IMR-90 (cell line): ENCODE data around the gene KCNN3. TPM values are rescaled to one million over a fixed set of nuclear protein-coding genes. Genes with fewer than 3 reads are reported as not detected.

Experiments
- ATAC-seq: fragments of 200-7000 bp; cut with Tn5 transposase; 2 replicates; pipeline ENCODE4 v1.9.1; 2020; ENCODE audit warnings: low read depth, mild to moderate bottlenecking, moderate library complexity
- BruUV-seq: library from RNA; stranded (reverse); fragments of 400-500 nt; replicated peaks from 2 replicates; lab custom pipeline; 2021; lab: Mats Ljungman, UMichigan
- CTCF ChIA-PET: fragments of 300-600 bp; formaldehyde crosslinking; extraction: SDS; loops from one replicate; lab custom pipeline; 2021; ENCODE audit warnings: antibody characterized with exemption; lab: Yijun Ruan, JAX
- POLR2A ChIA-PET: fragments of 300-600 bp; sonication (Branson Sonifier 250); formaldehyde crosslinking; loops from one replicate; lab custom pipeline; 2022; ENCODE audit warnings: antibody characterized with exemption; ENCODE audit not compliant: unreplicated experiment; lab: Charles Lee
- DNase-seq: peaks from one replicate; pipeline ENCODE4 v3.0.0; 2013
- H2AFZ ChIP-seq: replicated peaks from 2 replicates; pipeline ENCODE3; 2013; ENCODE audit warnings: low read length, mild to moderate bottlenecking; ENCODE audit not compliant: poor library complexity
- H2AK5ac ChIP-seq: 2 replicates; pipeline ENCODE4 v1.6.1; 2013; ENCODE audit warnings: low read depth, low read length, inconsistent platforms
- H2AK9ac ChIP-seq: replicated peaks from 2 replicates; pipeline ENCODE3; 2013; ENCODE audit warnings: mild to moderate bottlenecking, low read depth, low read length, moderate library complexity; ENCODE audit not compliant: poor library complexity
- H2BK120ac ChIP-seq: 2 replicates; pipeline ENCODE4 v1.6.1; 2013; ENCODE audit warnings: low read depth, low read length, inconsistent platforms
- H2BK15ac ChIP-seq: 3 replicates; pipeline ENCODE4 v1.6.1; 2013; ENCODE audit warnings: low read depth, low read length, inconsistent platforms
- H2BK20ac ChIP-seq: 2 replicates; pipeline ENCODE4 v1.6.1; 2013; ENCODE audit warnings: low read depth, mild to moderate bottlenecking, inconsistent platforms, low read length, moderate library complexity
- H2BK5ac ChIP-seq: 2 replicates; pipeline ENCODE4 v1.6.1; 2013; ENCODE audit warnings: mild to moderate bottlenecking, low read depth, low read length, inconsistent platforms; ENCODE audit not compliant: poor library complexity, severe bottlenecking
- H3K14ac ChIP-seq: replicated peaks from 2 replicates; pipeline ENCODE4 v1.6.1; 2013; ENCODE audit warnings: low read depth, low read length, inconsistent platforms
- H3K18ac ChIP-seq: 2 replicates; pipeline ENCODE4 v1.6.1; 2013; ENCODE audit warnings: low read depth, low read length, control low read depth
- H3K23ac ChIP-seq: 2 replicates; pipeline ENCODE4 v1.6.1; 2013; ENCODE audit warnings: low read depth, low read length, inconsistent platforms
- H3K27ac ChIP-seq: 2 replicates; pipeline ENCODE4 v1.5.1; 2013; ENCODE audit warnings: mild to moderate bottlenecking, control low read depth, low read length; ENCODE audit not compliant: insufficient read depth
- H3K27me3 ChIP-seq: 2 replicates; pipeline ENCODE4 v1.6.1; 2013; ENCODE audit warnings: low read length; ENCODE audit not compliant: control insufficient read depth, insufficient read depth
- H3K36me3 ChIP-seq: 2 replicates; pipeline ENCODE4 v1.6.1; 2013; ENCODE audit warnings: low read length, mixed read lengths; ENCODE audit not compliant: control insufficient read depth, insufficient read depth
- H3K4ac ChIP-seq: 2 replicates; pipeline ENCODE4 v1.6.1; 2013; ENCODE audit warnings: low read depth, low read length, inconsistent platforms
- H3K4me1 ChIP-seq: 2 replicates; pipeline ENCODE4 v1.6.1; 2013; ENCODE audit warnings: low read length, mixed read lengths; ENCODE audit not compliant: control insufficient read depth, insufficient read depth
- H3K4me2 ChIP-seq: 2 replicates; pipeline ENCODE4 v1.6.1; 2013; ENCODE audit warnings: low read depth, mild to moderate bottlenecking, control low read depth, low read length, moderate library complexity
- H3K4me3 ChIP-seq: 2 replicates; pipeline ENCODE4 v1.5.1; 2013; ENCODE audit warnings: low read depth, mild to moderate bottlenecking, control low read depth, low read length, moderate library complexity; ENCODE audit not compliant: insufficient read depth
- H3K56ac ChIP-seq: 2 replicates; pipeline ENCODE4 v1.6.1; 2013; ENCODE audit warnings: low read length, inconsistent platforms; ENCODE audit not compliant: insufficient read depth; ENCODE audit errors: extremely low read depth
- H3K79me1 ChIP-seq, 2 experiments: 2 replicates each; pipeline ENCODE4 v1.6.1; 2013; ENCODE audit warnings: low read length in 2 of 2, inconsistent platforms in 1 of 2, low read depth in 1 of 2
- H3K9ac ChIP-seq: 2 replicates; pipeline ENCODE4 v1.6.1; 2013; ENCODE audit warnings: low read depth, low read length, control low read depth
- H3K9me1 ChIP-seq: 2 replicates; pipeline ENCODE4 v1.6.1; 2013; ENCODE audit warnings: low read length, inconsistent platforms; ENCODE audit not compliant: insufficient read depth
- H3K9me3 ChIP-seq: 2 replicates; pipeline ENCODE4 v1.6.1; 2013; ENCODE audit warnings: low read length; ENCODE audit not compliant: control insufficient read depth, insufficient read depth
- H4K20me1 ChIP-seq: 2 replicates; pipeline ENCODE4 v1.6.1; 2013; ENCODE audit warnings: low read length, inconsistent platforms; ENCODE audit not compliant: insufficient read depth
- H4K5ac ChIP-seq: 2 replicates; pipeline ENCODE4 v1.6.1; 2013; ENCODE audit warnings: mild to moderate bottlenecking, low read depth, low read length, control low read depth
- H4K8ac ChIP-seq, 2 experiments: 2 replicates each; pipeline ENCODE4 v1.6.1; 2013; ENCODE audit warnings: low read depth in 2 of 2, low read length in 2 of 2, control low read depth in 1 of 2, inconsistent platforms in 1 of 2
- H4K91ac ChIP-seq: 2 replicates; pipeline ENCODE4 v1.6.1; 2013; ENCODE audit warnings: low read depth, low read length, inconsistent platforms; ENCODE audit not compliant: insufficient read depth
- BHLHE40 ChIP-seq: fragments of 150-350 bp; IDR thresholded peaks from 2 replicates; pipeline ENCODE4 v1.6.1; 2016; ENCODE audit warnings: mild to moderate bottlenecking, low read depth, low read length
- CEBPB ChIP-seq: IDR thresholded peaks from 2 replicates; pipeline ENCODE4 v1.6.1; 2012; ENCODE audit warnings: low read depth, low read length, improper control_type of control experiment
- CHD1 ChIP-seq: IDR thresholded peaks from 2 replicates; pipeline ENCODE4 v1.6.1; 2012; ENCODE audit warnings: low read depth, low read length, improper control_type of control experiment
- CTCF ChIP-seq: conservative IDR thresholded peaks from 2 replicates; pipeline ENCODE4 v1.5.1; 2012; ENCODE audit warnings: mild to moderate bottlenecking, low read depth, low read length, improper control_type of control experiment
- ELK1 ChIP-seq: fragments of 150-350 bp; IDR thresholded peaks from 2 replicates; pipeline ENCODE4 v1.6.1; 2016; ENCODE audit warnings: low read depth, mild to moderate bottlenecking, low read length, moderate library complexity, borderline replicate concordance
- FOS ChIP-seq: fragments of 150-350 bp; IDR thresholded peaks from 2 replicates; pipeline ENCODE4 v1.6.1; 2016; ENCODE audit warnings: low read depth, low read length
- MAFK ChIP-seq: IDR thresholded peaks from 2 replicates; pipeline ENCODE4 v1.6.1; 2012; ENCODE audit warnings: low read depth, low read length, improper control_type of control experiment
- MAZ ChIP-seq: IDR thresholded peaks from 2 replicates; pipeline ENCODE4 v1.6.1; 2012; ENCODE audit warnings: low read depth, mild to moderate bottlenecking, low read length, improper control_type of control experiment, moderate library complexity, borderline replicate concordance
- MXI1 ChIP-seq: IDR thresholded peaks from 2 replicates; pipeline ENCODE4 v1.6.1; 2012; ENCODE audit warnings: low read depth, mild to moderate bottlenecking, low read length, moderate library complexity, borderline replicate concordance
- NFE2L2 ChIP-seq: fragments of 150-350 bp; IDR thresholded peaks from 2 replicates; pipeline ENCODE4 v1.6.1; 2016; ENCODE audit warnings: low read depth, mild to moderate bottlenecking, low read length
- POLR2A ChIP-seq: IDR thresholded peaks from 2 replicates; pipeline ENCODE4 v1.6.1; 2012; ENCODE audit warnings: mild to moderate bottlenecking, low read depth, low read length
- RAD21 ChIP-seq: IDR thresholded peaks from 2 replicates; pipeline ENCODE4 v1.6.1; 2012; ENCODE audit warnings: low read length, improper control_type of control experiment
- RCOR1 ChIP-seq: IDR thresholded peaks from 2 replicates; pipeline ENCODE4 v1.6.1; 2012; ENCODE audit warnings: mild to moderate bottlenecking, low read length, improper control_type of control experiment; ENCODE audit not compliant: insufficient replicate concordance
- RFX5 ChIP-seq: IDR thresholded peaks from 2 replicates; pipeline ENCODE4 v1.8.0; 2012; ENCODE audit warnings: low read depth, mild to moderate bottlenecking, low read length, moderate library complexity
- SMC3 ChIP-seq: fragments of 150-350 bp; IDR thresholded peaks from 2 replicates; pipeline ENCODE4 v1.6.1; 2016; ENCODE audit warnings: low read depth, mild to moderate bottlenecking, antibody characterized with exemption, low read length, moderate library complexity
- USF2 ChIP-seq: fragments of 150-350 bp; IDR thresholded peaks from 2 replicates; pipeline ENCODE4 v1.6.1; 2017; ENCODE audit warnings: mild to moderate bottlenecking, antibody characterized with exemption, low read length, low read depth
- WGBS, 2 experiments: methylation state at CpG; one replicate each; pipeline versions ENCODE4 v1.1.5 to v1.1.7; 2013; ENCODE audit warnings: missing lambda C conversion rate in 2 of 2; ENCODE audit not compliant: insufficient read length in 1 of 2; ENCODE audit errors: extremely low coverage in 2 of 2; 5-methylcytosine and 5-hydroxymethylcytosine counted together
- dilution Hi-C: fragments of 300-500 bp; cut with HindIII; formaldehyde crosslinking; loops from one replicate; pipeline ENCODE4 v1.14.3; 2018; ENCODE audit warnings: low sequenced_read_pairs; ENCODE audit not compliant: unreplicated experiment
- in situ Hi-C: fragments of 300-500 bp; cut with MboI; formaldehyde crosslinking; loops from 3 replicates; pipeline ENCODE4 v1.14.3; 2019; ENCODE audit warnings: low sequenced_read_pairs, inconsistent platforms, mixed read lengths
- intact Hi-C: fragments of 100-400 bp; cut with micrococcal nuclease; formaldehyde crosslinking; loops from 2 replicates; pipeline ENCODE4 v1.10.0; 2022
- polyA plus RNA-seq, 3 experiments: library from polyadenylated mRNA; depleted of rRNA; stranded (reverse); fragments of >200 nt; gene quantifications; 2 replicates each; pipeline ENCODE4 v1.2.3, GENCODE V29; 2012; ENCODE audit warnings: low replicate concordance in 1 of 3
- total RNA-seq: library from RNA; depleted of rRNA; stranded (reverse); fragments of >200 nt; gene quantifications from 2 replicates; pipeline ENCODE4 v1.2.3, GENCODE V29; 2012

Gene KCNN3
- total and polyA plus RNA-seq, 2 of the 4 experiments (the other 2 are of a cell fraction), result 0.02 TPM; not detected in 1

GRCh38 chr1:154879038-154879421 is 8.9 kb upstream of the KCNN3 start:
- H3K9me3 ChIP-seq, result no peaks in the 10 kb centered on the region
- no peak overlapping the region for H3K18ac ChIP-seq
- H2AK9ac ChIP-seq, result no peak overlapping the region
- no peaks in the 10 kb centered on the region for H4K20me1 ChIP-seq
- H4K91ac ChIP-seq, result no peak overlapping the region
- no TSS peak for BruUV-seq
- no peak overlapping the region for H2AFZ ChIP-seq
- dilution Hi-C loops, result no loop called here
- peaks cover 1% of the 10 kb centered on the region; the same call in 1 of the 2 replicates for H3K4me1 ChIP-seq
- no peak overlapping the region for H2BK15ac ChIP-seq
- no peak overlapping the region for H3K27ac ChIP-seq
- in situ Hi-C loops, result no loop called here
- no peak overlapping the region for H3K4me2 ChIP-seq
- H2AK5ac ChIP-seq, result no peak overlapping the region
- no peak overlapping the region for H2BK120ac ChIP-seq
- intact Hi-C loops, result loop anchor here (5.0 to 10.0 kb wide), 2 partner anchors 184 to 272 kb away; partner anchors contain the start of gene ADAR
- CTCF ChIA-PET, result interaction anchor here (0.6 to 2.1 kb wide), 9 partner anchors 10 to 319 kb away, joined by 3 to 9 read pairs (median 4); no protein-coding TSS in a partner anchor
- H2BK20ac ChIP-seq, result no peak overlapping the region
- WGBS, 2 experiments, result 60% methylated on average over 6 of the region's 16 CpGs; no CpG with 5 or more reads in 1 of the 2 experiments
- H3K56ac ChIP-seq, result no peak overlapping the region
- no peak overlapping the region for H3K4ac ChIP-seq
- TF ChIP-seq POLR2A (no peak), BHLHE40 (no peak), MAZ (no peak), NFE2L2 (no peak), USF2 (no peak), RCOR1 (no peak), CEBPB (no peak), ELK1 (no peak), CHD1 (no peak), RAD21 (no peak), MAFK (no peak), MXI1 (no peak), RFX5 (no peak), FOS (no peak), SMC3 (no peak), CTCF (no peak)
- POLR2A ChIA-PET, result interaction anchor here (0.6 kb wide), 1 partner anchor 154 kb away, joined by 4 read pairs; no protein-coding TSS in a partner anchor
- H3K79me1 ChIP-seq, result no peaks in the 10 kb centered on the region
- no peak overlapping the region for H3K4me3 ChIP-seq
- H3K9ac ChIP-seq, result no peak overlapping the region
- no peak overlapping the region for H3K23ac ChIP-seq
- DNase-seq (no peak), ATAC-seq (no peak)
- no peak overlapping the region for H4K5ac ChIP-seq
- H4K8ac ChIP-seq, result no peak overlapping the region
- no peaks in the 10 kb centered on the region for H3K9me1 ChIP-seq
- peaks cover 65% of the 10 kb centered on the region for H3K27me3 ChIP-seq
- H3K36me3 ChIP-seq, result no peaks in the 10 kb centered on the region
- no peak overlapping the region for H2BK5ac ChIP-seq
- H3K14ac ChIP-seq, result no peak overlapping the region
